Fibroblast of the aortic adventitia (primary cell): Measurements from ENCODE around the gene IQSEC1. TPM values are rescaled to one million over a fixed set of nuclear protein-coding genes. Genes with fewer than 3 reads are reported as not detected.

Experiments
- DNase-seq: peaks from one replicate; pipeline ENCODE4 v3.0.0-alpha.2; 2010; ENCODE audit warnings: low read depth
- H3K4me3 ChIP-seq: 2 replicates; pipeline ENCODE4 v1.5.1; 2011; ENCODE audit warnings: low read depth, mild to moderate bottlenecking, control low read depth, low read length, moderate library complexity
- CTCF ChIP-seq: IDR thresholded peaks from 2 replicates; pipeline ENCODE4 v1.5.1; 2011; ENCODE audit warnings: mild to moderate bottlenecking, low read length, control low read depth, inconsistent platforms; ENCODE audit not compliant: insufficient read depth
- total RNA-seq: library from RNA; depleted of rRNA; stranded (reverse); fragments of >200 nt; gene quantifications from 2 replicates; pipeline ENCODE4 v1.2.3, GENCODE V29; 2012; ENCODE audit warnings: low replicate concordance

Gene IQSEC1
- total RNA-seq, 1 donor, result 15.9 TPM

GRCh38 chr3:13013566-13013965 is 59.7 kb downstream of the IQSEC1 start:
- no peak for DNase-seq
- H3K4me3 ChIP-seq, result no peak overlapping the region
- no peak for TF ChIP-seq CTCF

GRCh38 chr3:13013151-13013561 is 60.1 kb downstream of the IQSEC1 start:
- no peak for TF ChIP-seq CTCF
- DNase-seq, result no peak
- no peak overlapping the region for H3K4me3 ChIP-seq

- no peak overlapping the region for H3K4me3 ChIP-seq
- TF ChIP-seq CTCF, result no peak
- DNase-seq, result no peak
Observed at GRCh38 chr3:13012221-13012691, 61.0 kb downstream of the IQSEC1 start.

GRCh38 chr3:13011573-13012220 is 61.5 kb downstream of the IQSEC1 start:
- DNase-seq, result no peak
- TF ChIP-seq CTCF, result no peak

GRCh38 chr3:13010780-13011572 is 62.3 kb downstream of the IQSEC1 start:
- no peak overlapping the region for H3K4me3 ChIP-seq
- DNase-seq, result no peak
- TF ChIP-seq CTCF, result no peak

More at GRCh38 chr3:13011573-13012220, 61.5 kb downstream of the IQSEC1 start:
- no peak overlapping the region for H3K4me3 ChIP-seq

GRCh38 chr3:13009946-13010315 is 63.3 kb downstream of the IQSEC1 start:
- TF ChIP-seq CTCF, result no peak
- no peak for DNase-seq
- no peak overlapping the region for H3K4me3 ChIP-seq
